Inferior parietal cortex (tissue), 1 donor: Measurements from ENCODE around the gene OR10G2.

Source experiments
- DNase-seq: peaks from one replicate; pipeline ENCODE4 v3.0.0-alpha.2; 2016; ENCODE audit errors: extremely low spot score

OR10G2 gene

DNA sequence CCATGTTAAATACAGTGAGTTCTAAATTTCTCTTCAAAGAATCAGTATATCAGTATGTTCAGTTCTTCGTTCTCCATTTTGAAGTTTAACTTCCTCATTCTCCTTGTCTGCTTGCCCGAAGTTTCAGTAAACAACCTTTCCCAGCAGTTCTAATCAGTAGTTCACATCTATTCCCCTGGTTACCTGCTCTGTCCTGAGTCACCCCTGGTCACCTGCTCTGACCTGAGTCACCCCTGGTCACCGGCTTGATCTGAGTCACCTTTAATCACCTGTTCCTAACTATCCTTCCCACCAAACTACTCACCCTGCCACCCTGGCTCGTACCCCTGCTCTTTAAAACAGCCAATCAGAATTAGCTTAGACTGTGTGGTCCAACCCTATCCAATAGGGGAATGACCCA is 45.4 kb downstream of the OR10G2 start:
- DNase-seq = no peak
